Activated naive CD8-positive, alpha-beta T cell treated with anti-CD3 and anti-CD28 coated beads, Interleukin-2, amount 10 ng/mL, durations not matched to agents 7 days and 5 days (primary cell): Measurements from ENCODE around the gene LASP1. TPM values are rescaled to one million over a fixed set of nuclear protein-coding genes. Genes with fewer than 3 reads are reported as not detected.

Source experiments
- ATAC-seq: fragments of 150-1000 bp; cut with Tn5 transposase; one replicate; pipeline ENCODE4 v1.10.0; 2021; ENCODE audit warnings: low read depth, moderate library complexity
- POLR2A ChIA-PET: fragments of 350-600 bp; sonication (Branson Sonifier 250); formaldehyde crosslinking; loops from one replicate; lab custom pipeline; 2021; ENCODE audit warnings: antibody characterized with exemption; lab: Charles Lee
- DNase-seq: peaks from one replicate; pipeline ENCODE4 v3.0.0; 2021
- H3K27ac Mint-ChIP-seq: one replicate; pipeline ENCODE4 v1.8.0; 2022; ENCODE audit warnings: mild to moderate bottlenecking, mixed read lengths
- H3K27me3 Mint-ChIP-seq: one replicate; pipeline ENCODE4 v1.8.0; 2022; ENCODE audit warnings: mild to moderate bottlenecking, moderate library complexity, mixed read lengths
- H3K36me3 Mint-ChIP-seq: one replicate; pipeline ENCODE4 v1.8.0; 2021; ENCODE audit warnings: mild to moderate bottlenecking, mixed read lengths
- H3K4me1 Mint-ChIP-seq: one replicate; pipeline ENCODE4 v1.8.0; 2021; ENCODE audit warnings: mixed read lengths
- H3K4me3 Mint-ChIP-seq: one replicate; pipeline ENCODE4 v1.8.0; 2022; ENCODE audit warnings: mild to moderate bottlenecking, moderate library complexity, mixed read lengths
- H3K9me3 Mint-ChIP-seq: one replicate; pipeline ENCODE4 v1.8.0; 2021; ENCODE audit warnings: mixed read lengths
- total RNA-seq, 2 experiments: library from RNA; stranded (reverse); gene quantifications; one replicate each; pipeline ENCODE4 v1.2.3, GENCODE V29; 2021

LASP1 gene
- total RNA-seq, 2 experiments from 2014 or later = 227 to 236 TPM

DNA sequence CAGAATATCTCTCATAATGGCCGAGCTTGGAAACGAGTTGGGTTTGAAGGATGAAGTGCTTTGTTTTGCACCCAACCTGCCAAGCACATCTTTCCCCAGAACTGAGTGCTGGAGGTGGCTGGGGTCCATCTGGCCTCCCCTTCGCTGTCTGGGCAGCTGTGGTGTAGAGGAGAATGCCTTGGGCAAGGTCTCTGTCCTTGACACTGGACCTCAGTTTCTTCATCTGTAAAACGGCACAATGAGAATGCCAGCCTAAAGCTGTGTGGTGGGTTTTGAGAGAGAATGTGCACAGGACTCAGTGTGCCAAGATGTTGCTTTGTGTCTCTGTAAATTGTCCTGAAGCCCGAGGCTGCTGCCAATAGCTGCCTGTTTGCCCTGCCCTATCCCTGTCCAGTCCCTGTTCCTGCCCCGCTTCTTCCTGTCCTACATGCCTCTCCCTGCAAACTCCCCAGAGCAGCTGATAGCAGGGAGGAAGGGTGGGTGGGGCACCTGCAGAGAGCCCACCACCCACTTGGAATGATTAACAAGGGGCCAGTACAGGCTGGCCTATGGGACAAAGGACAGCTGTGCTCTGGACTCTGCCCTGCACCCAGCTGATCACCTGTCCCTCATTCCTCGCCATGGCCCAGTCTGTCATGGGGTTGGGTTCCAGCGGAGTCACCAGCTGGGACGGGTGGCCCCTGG, 15.3 kb downstream of the LASP1 start:
- DNase-seq (no peak), ATAC-seq (no peak)
- no peaks in the 10 kb centered on the region for H3K9me3 Mint-ChIP-seq
- POLR2A ChIA-PET = interaction anchor here (0.7 to 5.3 kb wide), 7 partner anchors 9 to 73 kb away, joined by 4 to 58 read pairs (median 8); partner anchors contain the start of genes LASP1, LASP1NB and RPL23
- H3K4me1 Mint-ChIP-seq = peaks cover 89% of the 10 kb centered on the region
- peak overlapping the region; percentile 61 for H3K4me3 Mint-ChIP-seq
- H3K36me3 Mint-ChIP-seq = peaks cover 53% of the 10 kb centered on the region
- peak overlapping the region; percentile 77 for H3K27ac Mint-ChIP-seq
- no peaks in the 10 kb centered on the region for H3K27me3 Mint-ChIP-seq

DNA sequence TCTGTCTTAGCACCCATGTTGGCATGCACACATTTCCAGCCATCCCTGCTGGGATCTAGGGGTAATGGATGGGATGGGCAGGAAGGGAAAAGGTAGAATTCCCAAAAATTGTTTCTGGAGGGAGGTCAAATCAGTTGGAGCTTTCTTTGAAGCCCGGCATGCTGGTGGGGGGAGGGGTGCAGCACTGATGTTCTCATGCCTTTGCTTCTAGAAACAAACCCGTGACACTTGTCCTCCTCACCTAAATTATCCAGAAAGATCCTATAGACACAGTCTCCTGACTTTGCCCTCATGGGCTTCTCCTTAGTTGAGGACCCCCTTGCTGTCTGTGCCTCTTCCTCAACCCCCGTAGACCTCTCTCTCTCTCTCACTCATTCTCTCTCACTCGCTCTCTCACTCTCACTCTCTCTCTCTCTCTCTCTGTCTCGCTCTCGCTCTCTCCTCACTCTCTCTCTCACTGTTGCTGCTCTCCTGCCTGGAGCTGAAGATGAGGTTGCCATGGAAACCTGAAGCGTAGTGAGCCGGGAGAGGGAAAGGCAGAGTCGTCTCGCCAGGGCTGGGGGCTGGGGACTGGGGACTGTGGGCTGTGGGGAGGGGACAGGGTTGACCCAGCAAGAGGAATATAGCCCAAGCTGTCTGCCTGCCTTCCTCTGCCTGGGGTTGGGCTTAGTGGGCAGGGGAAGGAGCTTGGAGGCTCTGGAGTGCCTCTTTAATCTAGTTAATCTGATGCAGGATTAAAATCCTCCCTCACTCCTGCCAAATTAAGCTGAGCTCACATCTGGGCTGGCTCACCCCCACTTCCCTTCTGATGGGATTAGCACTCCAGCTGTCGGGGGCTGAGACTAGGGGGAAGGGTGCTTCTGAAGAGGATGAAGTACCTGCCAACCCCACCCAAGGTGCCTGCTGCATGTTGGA, 16.1 kb downstream of the LASP1 start:
- Mint-ChIP-seq H3K27ac (peak overlapping the region; percentile 77), H3K4me1 (peaks cover 89% of the 10 kb centered on the region), H3K4me3 (peak overlapping the region; percentile 61), H3K36me3 (peaks cover 50% of the 10 kb centered on the region), H3K27me3 (no peaks in the 10 kb centered on the region), H3K9me3 (no peaks in the 10 kb centered on the region)
- ATAC-seq (no peak), DNase-seq (no peak)
- POLR2A ChIA-PET = interaction anchor here (0.5 to 5.3 kb wide), 9 partner anchors 8 to 91 kb away, joined by 3 to 58 read pairs (median 4); partner anchors contain the start of genes LASP1 and RPL23

DNA sequence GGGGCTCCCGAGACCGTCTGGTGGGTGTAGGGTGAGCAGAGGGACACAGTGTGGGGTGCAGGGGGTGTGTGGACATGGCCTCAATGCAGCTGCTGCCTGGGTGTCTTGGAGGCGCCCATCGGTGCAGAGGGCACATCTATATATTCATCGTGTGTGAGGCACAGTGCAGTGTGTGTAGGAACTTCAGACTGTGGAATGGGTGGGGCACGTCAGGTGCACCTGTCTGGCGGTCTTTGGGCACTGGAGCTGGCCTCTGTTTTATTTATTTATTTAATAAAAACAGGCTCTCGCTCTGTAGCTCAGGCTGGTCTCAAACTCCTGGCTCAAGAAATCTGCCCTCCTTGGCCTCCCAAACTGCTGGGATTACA, 16.8 kb downstream of the LASP1 start:
- H3K4me3 Mint-ChIP-seq = peak overlapping the region; percentile 61
- H3K9me3 Mint-ChIP-seq = no peaks in the 10 kb centered on the region
- ATAC-seq (no peak), DNase-seq (no peak)
- H3K36me3 Mint-ChIP-seq = peaks cover 44% of the 10 kb centered on the region
- POLR2A ChIA-PET = interaction anchor here (1.0 to 5.3 kb wide), 6 partner anchors 9 to 32 kb away, joined by 3 to 58 read pairs (median 10); partner anchors contain the start of genes LASP1 and RPL23
- peak overlapping the region; percentile 77 for H3K27ac Mint-ChIP-seq
- peaks cover 88% of the 10 kb centered on the region for H3K4me1 Mint-ChIP-seq
- H3K27me3 Mint-ChIP-seq = no peaks in the 10 kb centered on the region

DNA sequence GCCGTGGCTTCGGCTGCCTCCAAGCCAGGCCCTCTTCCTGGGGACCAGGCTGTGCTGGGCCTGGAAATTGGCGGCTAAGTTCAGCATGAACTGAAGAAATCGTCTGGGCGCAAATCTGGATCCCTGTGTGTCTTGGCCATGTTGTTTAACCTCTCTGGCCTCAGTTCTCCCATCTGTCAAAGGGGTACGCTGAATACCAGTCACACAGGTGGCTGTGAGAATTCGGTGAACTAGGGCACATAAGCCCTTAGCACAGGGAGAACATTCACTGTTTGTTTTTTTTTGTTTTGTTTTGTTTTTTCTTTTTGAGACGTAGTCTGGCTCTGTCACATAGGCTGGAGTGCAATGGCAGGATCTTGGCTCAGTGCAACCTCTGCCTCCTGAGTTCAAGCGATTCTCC, 19.0 kb downstream of the LASP1 start:
- peaks cover 30% of the 10 kb centered on the region for H3K36me3 Mint-ChIP-seq
- H3K9me3 Mint-ChIP-seq = no peaks in the 10 kb centered on the region
- H3K27me3 Mint-ChIP-seq = no peaks in the 10 kb centered on the region
- POLR2A ChIA-PET = interaction anchor here (1.0 to 5.3 kb wide), 3 partner anchors 11 to 17 kb away, joined by 4 to 58 read pairs (median 8); partner anchors contain the start of gene LASP1
- no peak for DNase-seq
- H3K4me1 Mint-ChIP-seq = peaks cover 86% of the 10 kb centered on the region
- H3K27ac Mint-ChIP-seq = peak overlapping the region; percentile 62
- no peak for ATAC-seq
- peak overlapping the region; percentile 19 for H3K4me3 Mint-ChIP-seq

DNA sequence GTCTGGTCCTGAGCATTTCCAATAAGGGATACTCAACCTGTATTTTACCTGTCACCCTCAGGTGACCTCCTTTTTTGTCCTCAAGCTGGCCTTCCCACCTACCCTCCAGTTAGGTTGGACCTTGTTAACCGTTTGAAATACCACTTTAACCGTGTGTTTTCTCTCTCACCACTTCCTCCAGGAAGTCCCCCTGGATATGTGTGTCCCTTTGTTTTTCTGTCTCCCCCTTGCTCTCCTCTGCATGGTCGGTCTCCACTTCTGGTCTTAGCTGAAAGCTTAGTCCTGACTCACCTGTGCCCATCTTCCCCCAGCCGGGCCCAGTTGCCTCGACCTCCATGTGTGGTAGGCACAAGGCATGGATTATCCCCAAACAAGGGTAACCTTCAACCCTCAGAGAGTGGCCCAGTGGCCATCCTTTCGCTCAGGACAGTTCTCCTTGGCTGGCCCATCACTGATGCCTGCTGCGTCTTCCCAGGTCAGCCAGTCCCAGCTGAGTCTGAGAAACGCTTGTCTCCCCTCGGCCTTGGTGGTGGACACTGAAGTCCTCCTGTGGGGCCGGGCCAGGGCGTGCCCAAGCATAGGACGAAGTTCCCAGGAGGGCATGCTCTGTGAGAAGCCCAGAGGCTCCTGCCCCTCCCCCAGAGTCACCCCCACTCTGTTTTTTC, 20.0 kb downstream of the LASP1 start:
- POLR2A ChIA-PET = interaction anchor here (0.6 to 2.2 kb wide), 7 partner anchors 8 to 64 kb away, joined by 3 to 8 read pairs (median 3); partner anchors contain the start of gene LASP1
- no peak for DNase-seq
- ATAC-seq = no peak
- Mint-ChIP-seq H3K27ac (peak overlapping the region; percentile 81), H3K4me1 (peaks cover 87% of the 10 kb centered on the region), H3K9me3 (no peaks in the 10 kb centered on the region), H3K4me3 (peak overlapping the region; percentile 71), H3K27me3 (no peaks in the 10 kb centered on the region), H3K36me3 (peaks cover 35% of the 10 kb centered on the region)

DNA sequence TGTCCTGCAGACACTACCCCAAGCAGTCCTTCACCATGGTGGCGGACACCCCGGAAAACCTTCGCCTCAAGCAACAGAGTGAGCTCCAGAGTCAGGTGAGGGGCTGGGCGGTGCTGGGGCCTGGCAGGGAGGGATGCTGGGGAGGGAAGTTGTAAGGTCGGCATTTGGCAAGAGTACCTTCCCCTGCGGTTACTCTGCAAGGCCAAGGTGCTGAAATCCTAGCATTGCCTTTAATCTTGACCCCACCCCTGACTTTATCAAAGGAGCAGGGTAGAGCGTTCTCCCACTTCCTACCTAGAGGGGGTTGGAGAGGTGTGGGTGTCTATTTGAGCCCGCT, 20.5 kb downstream of the LASP1 start:
- peaks cover 31% of the 10 kb centered on the region for H3K36me3 Mint-ChIP-seq
- no peaks in the 10 kb centered on the region for H3K9me3 Mint-ChIP-seq
- H3K27ac Mint-ChIP-seq = peak overlapping the region; percentile 81
- ATAC-seq = peak; percentile 41
- POLR2A ChIA-PET = interaction anchor here (1.2 to 2.2 kb wide), 7 partner anchors 9 to 65 kb away, joined by 3 to 11 read pairs (median 4); partner anchors contain the start of gene LASP1NB
- no peak for DNase-seq
- peak overlapping the region; percentile 71 for H3K4me3 Mint-ChIP-seq
- H3K4me1 Mint-ChIP-seq = peaks cover 84% of the 10 kb centered on the region
- no peaks in the 10 kb centered on the region for H3K27me3 Mint-ChIP-seq

DNA sequence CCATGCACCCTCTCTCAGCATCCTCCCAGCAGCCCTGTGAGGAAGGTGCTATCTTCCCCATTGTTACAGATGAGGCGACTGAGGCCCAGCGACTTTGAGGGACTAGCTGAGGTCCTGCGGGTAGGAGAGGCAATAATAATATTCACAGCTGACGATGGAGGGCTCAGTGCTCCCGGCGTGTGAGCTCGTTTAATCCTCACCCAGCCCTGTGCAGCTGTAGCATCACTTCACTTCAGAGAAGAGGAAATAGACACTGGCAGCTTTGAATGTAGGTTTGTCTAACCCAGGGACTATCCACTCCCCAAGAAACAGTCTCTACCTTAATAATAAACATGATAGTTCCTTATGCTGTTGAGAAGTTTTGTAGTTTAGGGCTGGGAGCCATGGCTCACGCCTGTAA, 21.6 kb downstream of the LASP1 start:
- peak overlapping the region; percentile 31 for H3K4me3 Mint-ChIP-seq
- H3K27me3 Mint-ChIP-seq = no peaks in the 10 kb centered on the region
- H3K27ac Mint-ChIP-seq = peak overlapping the region; percentile 81
- peaks cover 81% of the 10 kb centered on the region for H3K4me1 Mint-ChIP-seq
- peaks cover 25% of the 10 kb centered on the region for H3K36me3 Mint-ChIP-seq
- DNase-seq = no peak
- H3K9me3 Mint-ChIP-seq = no peaks in the 10 kb centered on the region
- POLR2A ChIA-PET = interaction anchor here (0.7 to 4.7 kb wide), 7 partner anchors 9 to 299 kb away, joined by 3 to 42 read pairs (median 9); partner anchors contain the start of genes LASP1 and LASP1NB
- ATAC-seq = peak; percentile 28

DNA sequence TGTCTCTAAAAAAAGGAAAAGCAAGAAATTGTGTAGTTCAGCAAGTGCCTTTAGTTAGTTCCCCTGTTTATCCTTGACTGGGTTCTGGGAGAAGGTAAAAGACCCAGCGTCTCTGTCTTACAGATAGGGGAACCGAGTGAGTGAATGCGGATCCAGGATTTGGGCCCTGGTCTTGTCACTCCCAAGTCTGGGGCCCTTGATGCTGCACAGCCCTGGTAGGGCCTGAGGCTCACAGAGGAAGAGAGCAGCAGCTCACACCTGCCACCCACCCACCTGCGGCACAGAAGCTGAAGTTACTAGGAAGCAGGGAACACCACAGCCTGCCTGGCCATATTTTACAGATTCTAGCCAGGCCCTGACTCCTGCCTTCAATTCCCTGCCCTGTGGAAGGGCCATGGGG, 22.2 kb downstream of the LASP1 start:
- Mint-ChIP-seq H3K9me3 (no peaks in the 10 kb centered on the region), H3K27ac (peak overlapping the region; percentile 81), H3K4me1 (peaks cover 80% of the 10 kb centered on the region), H3K36me3 (peaks cover 24% of the 10 kb centered on the region), H3K27me3 (no peaks in the 10 kb centered on the region), H3K4me3 (peak overlapping the region; percentile 31)
- POLR2A ChIA-PET = interaction anchor here (0.7 to 4.7 kb wide), 8 partner anchors 9 to 299 kb away, joined by 3 to 42 read pairs (median 8); partner anchors contain the start of genes LASP1 and LASP1NB
- DNase-seq (no peak), ATAC-seq (no peak)

DNA sequence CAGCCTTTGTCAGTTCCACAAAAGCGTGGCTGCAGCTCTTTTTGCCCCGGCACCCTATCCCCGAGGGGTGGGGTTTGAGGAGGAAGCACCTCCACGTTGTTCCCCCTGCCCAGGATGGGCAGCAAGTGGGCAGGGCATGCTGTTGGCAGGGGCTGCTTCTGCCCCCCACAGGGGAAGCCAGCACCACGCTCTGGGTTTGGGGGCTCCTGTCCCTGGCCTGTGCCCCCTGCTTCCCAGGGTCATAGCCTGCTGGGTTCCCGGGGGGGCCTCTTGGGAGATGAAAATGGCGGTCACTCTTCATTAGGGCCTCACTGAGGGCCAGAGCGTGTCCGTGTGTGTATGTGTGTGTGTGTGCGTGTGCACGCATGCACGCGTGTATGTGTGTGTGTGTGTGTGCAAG, 22.8 kb downstream of the LASP1 start:
- no peak for DNase-seq
- H3K27ac Mint-ChIP-seq = peak overlapping the region; percentile 81
- POLR2A ChIA-PET = interaction anchor here (1.0 to 4.7 kb wide), 6 partner anchors 11 to 38 kb away, joined by 3 to 42 read pairs (median 8); partner anchors contain the start of genes LASP1, LASP1NB and RPL23
- peak overlapping the region; percentile 31 for H3K4me3 Mint-ChIP-seq
- no peak for ATAC-seq
- H3K36me3 Mint-ChIP-seq = peaks cover 26% of the 10 kb centered on the region
- no peaks in the 10 kb centered on the region for H3K27me3 Mint-ChIP-seq
- no peaks in the 10 kb centered on the region for H3K9me3 Mint-ChIP-seq
- H3K4me1 Mint-ChIP-seq = peaks cover 78% of the 10 kb centered on the region

DNA sequence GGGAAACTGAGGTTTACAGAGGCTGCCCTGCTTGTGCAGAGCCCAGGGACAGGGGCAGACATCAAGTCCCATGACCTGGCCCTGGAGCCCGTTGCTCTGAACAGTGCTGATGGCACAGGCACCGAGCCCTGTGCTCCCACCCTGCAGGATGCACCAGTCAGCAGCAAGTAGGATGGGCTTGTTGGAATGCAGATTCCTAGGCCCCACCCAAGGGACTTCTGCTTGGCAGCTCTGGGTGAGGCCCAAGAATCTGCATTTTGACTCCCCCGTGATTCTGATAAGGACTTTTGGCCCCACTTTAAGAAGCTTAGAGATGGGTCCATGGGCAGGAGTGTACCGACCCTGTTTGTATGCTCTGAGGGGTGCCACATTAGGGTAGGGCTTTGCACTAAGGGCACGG, 23.3 kb downstream of the LASP1 start:
- Mint-ChIP-seq H3K36me3 (peaks cover 29% of the 10 kb centered on the region), H3K4me3 (peak overlapping the region; percentile 54), H3K27ac (peak overlapping the region; percentile 81), H3K4me1 (peaks cover 79% of the 10 kb centered on the region), H3K27me3 (no peaks in the 10 kb centered on the region), H3K9me3 (no peaks in the 10 kb centered on the region)
- POLR2A ChIA-PET = interaction anchor here (0.6 to 4.7 kb wide), 9 partner anchors 11 to 131 kb away, joined by 3 to 42 read pairs (median 5); partner anchors contain the start of genes LASP1, LASP1NB and RPL23
- no peak for DNase-seq
- ATAC-seq = no peak

DNA sequence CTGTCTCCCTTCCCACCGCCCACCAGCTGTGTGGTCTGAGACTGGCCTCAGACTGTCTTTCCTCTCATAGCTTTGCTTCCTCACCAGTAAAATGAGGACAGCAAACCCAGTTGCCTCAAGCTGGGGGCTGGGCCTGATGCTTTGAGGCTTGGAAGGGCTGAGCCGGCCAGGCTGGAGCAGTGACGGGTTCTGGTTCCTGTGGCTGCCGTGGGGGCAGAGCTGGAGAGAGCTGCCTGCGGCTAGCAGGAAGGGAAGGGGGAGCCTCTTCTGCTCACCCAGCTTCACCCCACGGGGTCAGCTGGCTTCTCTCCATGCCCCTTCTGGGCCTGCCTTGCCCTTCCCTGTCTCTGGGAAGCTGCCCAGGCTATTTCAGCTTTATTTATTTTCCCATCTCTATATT, 23.7 kb downstream of the LASP1 start:
- peaks cover 29% of the 10 kb centered on the region for H3K36me3 Mint-ChIP-seq
- ATAC-seq = peak; percentile 53
- no peaks in the 10 kb centered on the region for H3K9me3 Mint-ChIP-seq
- peak overlapping the region; percentile 54 for H3K4me3 Mint-ChIP-seq
- POLR2A ChIA-PET = interaction anchor here (0.6 to 4.7 kb wide), 11 partner anchors 8 to 131 kb away, joined by 3 to 42 read pairs (median 5); partner anchors contain the start of genes LASP1, LASP1NB and RPL23
- no peaks in the 10 kb centered on the region for H3K27me3 Mint-ChIP-seq
- peaks cover 79% of the 10 kb centered on the region for H3K4me1 Mint-ChIP-seq
- peak; percentile 68 for DNase-seq
- peak overlapping the region; percentile 81 for H3K27ac Mint-ChIP-seq

DNA sequence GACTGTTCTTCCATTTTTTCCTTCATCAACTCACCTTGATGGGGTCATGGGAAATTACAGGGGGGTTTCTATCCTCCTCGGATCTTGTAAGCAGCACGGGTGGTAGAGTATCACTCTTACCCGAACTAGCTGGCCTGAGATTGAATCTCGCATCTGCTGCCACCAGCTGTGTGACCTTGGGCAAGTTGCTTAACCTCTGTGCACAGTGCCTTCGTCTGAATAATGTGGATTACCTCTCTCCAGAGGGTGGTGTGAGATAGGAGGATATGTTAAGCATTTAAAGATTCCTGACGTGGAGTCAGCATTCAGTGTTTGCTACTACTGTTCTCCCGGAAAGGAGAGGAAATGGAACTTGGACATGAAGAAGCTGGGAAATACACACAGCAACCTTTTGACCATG, 24.4 kb downstream of the LASP1 start:
- Mint-ChIP-seq H3K27me3 (no peaks in the 10 kb centered on the region), H3K4me3 (peak overlapping the region; percentile 14), H3K36me3 (peaks cover 31% of the 10 kb centered on the region), H3K9me3 (no peaks in the 10 kb centered on the region), H3K27ac (peak overlapping the region; percentile 81), H3K4me1 (peaks cover 79% of the 10 kb centered on the region)
- ATAC-seq (no peak), DNase-seq (no peak)
- POLR2A ChIA-PET = interaction anchor here (0.6 to 4.7 kb wide), 8 partner anchors 9 to 559 kb away, joined by 3 to 42 read pairs (median 6); partner anchors contain the start of gene LASP1
